HFF-Myc (cell line): Measurements from ENCODE around the gene KDM5B.

ENCODE experiments used
- DNase-seq: peaks from one replicate; pipeline ENCODE4 v3.0.0-alpha.2; 2011; ENCODE audit warnings: low read depth; ENCODE audit errors: extremely low read depth
- H3K4me3 ChIP-seq: replicated peaks from 2 replicates; pipeline ENCODE4 v1.5.1; 2011; ENCODE audit warnings: low read depth, mild to moderate bottlenecking, control low read depth, low read length
- CTCF ChIP-seq: IDR thresholded peaks from 2 replicates; pipeline ENCODE4 v1.5.1; 2012; ENCODE audit warnings: mild to moderate bottlenecking, low read depth, low read length, control low read depth; ENCODE audit errors: missing control alignments

The KDM5B gene

GRCh38 chr1:202688401-202688800 is 119.8 kb downstream of the KDM5B start:
- DNase-seq: no peak
- H3K4me3 ChIP-seq: no peak overlapping the region
- no peak for TF ChIP-seq CTCF

GRCh38 chr1:202687798-202688197 is 120.4 kb downstream of the KDM5B start:
- DNase-seq: no peak
- no peak for TF ChIP-seq CTCF
- H3K4me3 ChIP-seq: no peak overlapping the region

- TF ChIP-seq CTCF: no peak
- DNase-seq: no peak
- H3K4me3 ChIP-seq: no peak overlapping the region
Observed at GRCh38 chr1:202687370-202687769, 120.9 kb downstream of the KDM5B start.

- no peak for TF ChIP-seq CTCF
- no peak for DNase-seq
- no peak overlapping the region for H3K4me3 ChIP-seq
Observed at GRCh38 chr1:202685641-202686040, 122.6 kb downstream of the KDM5B start.

GRCh38 chr1:202684716-202685115 is 123.5 kb downstream of the KDM5B start:
- no peak for DNase-seq
- TF ChIP-seq CTCF: no peak
- no peak overlapping the region for H3K4me3 ChIP-seq

GRCh38 chr1:202683029-202683428 is 125.2 kb downstream of the KDM5B start:
- no peak for TF ChIP-seq CTCF
- DNase-seq: no peak
- no peak overlapping the region for H3K4me3 ChIP-seq

GRCh38 chr1:202682477-202682876 is 125.7 kb downstream of the KDM5B start:
- no peak for TF ChIP-seq CTCF
- DNase-seq: no peak
- no peak overlapping the region for H3K4me3 ChIP-seq
